ENCODE data around the gene LFNG.

LFNG gene

DNA sequence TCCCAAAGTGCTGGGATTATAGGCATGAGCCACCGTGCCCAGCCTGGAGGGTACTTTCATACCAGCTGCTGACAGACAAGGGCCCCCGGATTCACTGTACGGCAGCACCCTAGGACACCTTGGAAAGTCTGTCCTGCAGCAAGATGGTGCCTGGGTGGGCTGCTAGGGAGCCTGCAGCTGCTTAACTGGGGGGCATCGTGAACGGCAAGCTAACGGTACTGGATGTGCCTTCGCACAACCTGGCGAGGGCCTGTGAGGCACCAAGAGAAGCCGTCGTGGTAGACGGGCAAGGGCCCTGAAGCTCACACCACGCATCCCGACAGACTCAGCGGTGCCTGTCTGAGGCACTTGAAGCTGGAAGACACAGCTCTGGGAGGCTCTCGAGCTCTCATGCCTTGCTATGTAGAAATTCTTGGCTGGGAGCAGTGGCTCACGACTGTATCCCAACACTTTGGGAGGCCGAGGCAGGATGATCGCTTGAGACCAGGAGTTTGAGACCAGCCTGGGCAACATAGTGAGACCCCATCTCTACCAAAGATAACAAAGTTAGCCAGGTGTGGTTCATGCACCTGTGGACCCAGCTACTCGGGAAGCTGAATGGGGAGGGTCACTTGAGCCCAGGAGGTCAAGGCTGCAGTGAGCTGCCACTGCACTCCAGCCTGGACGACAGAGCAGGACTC lies 26.3 kb downstream of the LFNG start:
- ATAC-seq (ENCODE audit: low read depth) (no peak), DNase-seq (ENCODE audit: low spot score) (no peak)
- Histone ChIP-seq H3K36me3 (ENCODE audit: low read depth) (peaks cover 50% of the 10 kb centered on the region), H3K27ac (ENCODE audit: poor library complexity, severe bottlenecking) (no peak overlapping the region), H3K9me3 (ENCODE audit: severe bottlenecking) (no peaks in the 10 kb centered on the region), H3K4me1 (ENCODE audit: insufficient read depth, poor library complexity, severe bottlenecking) (no peaks in the 10 kb centered on the region), H3K27me3 (ENCODE audit: insufficient read depth, poor library complexity, severe bottlenecking) (no peaks in the 10 kb centered on the region), H3K4me3 (ENCODE audit: severe bottlenecking) (no peak overlapping the region)
- TF ChIP-seq, protein P1, sequence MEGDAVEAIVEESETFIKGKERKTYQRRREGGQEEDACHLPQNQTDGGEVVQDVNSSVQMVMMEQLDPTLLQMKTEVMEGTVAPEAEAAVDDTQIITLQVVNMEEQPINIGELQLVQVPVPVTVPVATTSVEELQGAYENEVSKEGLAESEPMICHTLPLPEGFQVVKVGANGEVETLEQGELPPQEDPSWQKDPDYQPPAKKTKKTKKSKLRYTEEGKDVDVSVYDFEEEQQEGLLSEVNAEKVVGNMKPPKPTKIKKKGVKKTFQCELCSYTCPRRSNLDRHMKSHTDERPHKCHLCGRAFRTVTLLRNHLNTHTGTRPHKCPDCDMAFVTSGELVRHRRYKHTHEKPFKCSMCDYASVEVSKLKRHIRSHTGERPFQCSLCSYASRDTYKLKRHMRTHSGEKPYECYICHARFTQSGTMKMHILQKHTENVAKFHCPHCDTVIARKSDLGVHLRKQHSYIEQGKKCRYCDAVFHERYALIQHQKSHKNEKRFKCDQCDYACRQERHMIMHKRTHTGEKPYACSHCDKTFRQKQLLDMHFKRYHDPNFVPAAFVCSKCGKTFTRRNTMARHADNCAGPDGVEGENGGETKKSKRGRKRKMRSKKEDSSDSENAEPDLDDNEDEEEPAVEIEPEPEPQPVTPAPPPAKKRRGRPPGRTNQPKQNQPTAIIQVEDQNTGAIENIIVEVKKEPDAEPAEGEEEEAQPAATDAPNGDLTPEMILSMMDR (IDR thresholded peaks at IDR 0.05; ENCODE audit: poor library complexity, severe bottlenecking), result no peak

DNA sequence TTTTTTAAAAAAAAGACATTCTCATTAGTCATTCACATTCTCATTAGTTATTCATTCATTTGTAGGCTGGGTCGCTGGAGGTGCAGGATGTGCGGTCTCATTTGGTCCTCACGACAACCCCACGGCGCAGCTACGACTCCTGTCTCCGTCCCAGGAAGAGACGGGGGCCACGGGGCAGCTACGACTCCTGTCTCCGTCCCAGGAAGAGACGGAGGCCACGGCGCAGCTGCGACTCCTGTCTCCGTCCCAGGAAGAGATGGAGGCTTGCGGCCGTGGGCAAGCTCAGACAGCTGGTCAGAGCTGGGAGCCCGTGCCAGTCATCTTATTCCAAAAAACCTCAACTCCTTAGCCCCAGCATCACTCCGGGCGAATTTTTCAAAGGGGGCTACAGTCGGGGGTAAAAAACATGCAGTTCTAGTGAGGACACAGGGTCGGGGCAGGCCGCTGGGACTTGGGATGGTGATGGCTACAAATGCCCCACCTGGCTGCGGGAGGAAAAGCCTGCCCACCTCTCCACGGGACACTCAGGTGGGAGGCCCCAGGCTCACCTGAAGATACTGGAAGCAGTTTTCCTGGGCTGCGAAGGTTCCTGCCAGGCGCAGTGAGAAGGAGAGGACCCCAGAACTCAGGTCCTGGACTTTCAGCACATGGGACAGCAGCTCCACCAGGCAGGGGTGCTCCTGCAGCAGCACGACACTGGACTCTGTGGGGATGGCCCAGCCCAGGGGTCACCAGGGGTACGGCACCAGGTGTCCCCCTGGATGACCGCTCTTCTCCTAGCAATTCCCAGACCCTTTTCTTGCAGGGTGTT lies 27.4 kb downstream of the LFNG start:
- DNase-seq (ENCODE audit: low spot score) (no peak), ATAC-seq (ENCODE audit: low read depth) (no peak)
- H3K9me3 ChIP-seq (ENCODE audit: severe bottlenecking), result no peaks in the 10 kb centered on the region
- H3K4me3 ChIP-seq (ENCODE audit: severe bottlenecking), result no peak overlapping the region
- H3K4me1 ChIP-seq (ENCODE audit: insufficient read depth, poor library complexity, severe bottlenecking), result no peaks in the 10 kb centered on the region
- no peak overlapping the region for H3K27ac ChIP-seq (ENCODE audit: poor library complexity, severe bottlenecking)
- H3K27me3 ChIP-seq (ENCODE audit: insufficient read depth, poor library complexity, severe bottlenecking), result no peaks in the 10 kb centered on the region
- H3K36me3 ChIP-seq (ENCODE audit: low read depth), result peaks cover 46% of the 10 kb centered on the region
- TF ChIP-seq, protein P1 (IDR thresholded peaks at IDR 0.05; ENCODE audit: poor library complexity, severe bottlenecking), result no peak

DNA sequence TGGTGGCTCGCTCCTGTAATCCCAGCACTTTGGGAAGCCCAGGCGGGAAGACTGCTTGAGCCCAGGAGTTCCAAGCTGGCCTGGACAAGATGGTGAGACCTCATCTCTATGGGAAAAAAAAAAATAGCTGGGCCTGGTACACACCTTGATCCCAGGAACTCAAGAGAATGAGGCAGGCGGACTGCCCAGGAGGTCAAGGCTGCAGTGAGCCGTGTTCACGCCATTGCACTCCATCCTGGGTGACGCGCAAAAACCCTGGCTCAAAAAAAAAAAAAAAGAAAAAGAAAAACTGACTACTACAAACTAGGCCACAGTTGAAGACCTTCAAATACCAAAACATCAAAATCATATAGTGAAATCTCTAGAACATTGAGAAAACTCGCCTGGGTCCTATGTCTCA lies 31.8 kb downstream of the LFNG start:
- TF ChIP-seq, protein P1 (IDR thresholded peaks at IDR 0.05; ENCODE audit: poor library complexity, severe bottlenecking), result no peak
- Histone ChIP-seq H3K4me1 (ENCODE audit: insufficient read depth, poor library complexity, severe bottlenecking) (peaks cover 4% of the 10 kb centered on the region), H3K4me3 (ENCODE audit: severe bottlenecking) (no peak overlapping the region), H3K36me3 (ENCODE audit: low read depth) (peaks cover 40% of the 10 kb centered on the region), H3K9me3 (ENCODE audit: severe bottlenecking) (no peaks in the 10 kb centered on the region), H3K27ac (ENCODE audit: poor library complexity, severe bottlenecking) (no peak overlapping the region), H3K27me3 (ENCODE audit: insufficient read depth, poor library complexity, severe bottlenecking) (no peaks in the 10 kb centered on the region)
- ATAC-seq (ENCODE audit: low read depth) (no peak), DNase-seq (ENCODE audit: low spot score) (no peak)

DNA sequence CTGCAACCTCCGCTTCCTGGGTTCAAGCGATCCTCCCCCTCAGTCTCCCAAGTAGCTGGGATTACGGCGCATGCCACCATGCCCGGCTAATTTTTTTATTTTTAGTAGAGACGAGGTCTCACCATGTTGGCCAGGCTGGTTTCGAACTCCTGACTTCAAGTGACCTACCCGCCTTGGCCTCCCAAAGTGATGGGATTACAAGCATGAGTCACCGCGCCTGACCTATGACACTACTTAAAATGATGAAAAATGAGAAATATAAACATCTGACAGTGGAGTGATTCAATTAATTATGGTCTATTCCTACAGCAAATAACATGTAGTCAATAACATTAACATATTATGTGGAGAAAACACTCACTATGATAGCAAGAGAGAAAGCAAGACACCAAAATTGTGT lies 33.5 kb downstream of the LFNG start:
- Histone ChIP-seq H3K27ac (ENCODE audit: poor library complexity, severe bottlenecking) (peak overlapping the region; percentile 79), H3K4me3 (ENCODE audit: severe bottlenecking) (no peak overlapping the region), H3K4me1 (ENCODE audit: insufficient read depth, poor library complexity, severe bottlenecking) (peaks cover 4% of the 10 kb centered on the region), H3K27me3 (ENCODE audit: insufficient read depth, poor library complexity, severe bottlenecking) (no peaks in the 10 kb centered on the region), H3K36me3 (ENCODE audit: low read depth) (peaks cover 31% of the 10 kb centered on the region), H3K9me3 (ENCODE audit: severe bottlenecking) (no peaks in the 10 kb centered on the region)
- DNase-seq (ENCODE audit: low spot score) (no peak), ATAC-seq (ENCODE audit: low read depth) (no peak)
- TF ChIP-seq, protein P1 (IDR thresholded peaks at IDR 0.05; ENCODE audit: poor library complexity, severe bottlenecking), result no peak

All from RWPE2 (cell line).